Immature natural killer cell (primary cell): ENCODE results near the gene APH1A. TPM values are rescaled to one million over a fixed set of nuclear protein-coding genes. Genes with fewer than 3 reads are reported as not detected.
A peak's percentile ranks its signal among the peaks of the same experiment; 100 is the strongest.
"Not testable (repeated sequence)": the region's sequence is repeated elsewhere in the genome, so short reads cannot be mapped to it uniquely, and the experiment has no call there.

Experiments used
- DNase-seq, 3 donors: peaks; one replicate each; pipeline ENCODE4 v3.0.0; 2022; ENCODE audit warnings: mixed read lengths in 1 of 3
- H3K27ac Mint-ChIP-seq, 6 donors: one replicate each; pipeline ENCODE4 v1.8.0; 2020; ENCODE audit warnings: mixed read lengths in 6 of 6, mild to moderate bottlenecking in 5 of 6, inconsistent platforms in 4 of 6, moderate library complexity in 3 of 6
- H3K27me3 Mint-ChIP-seq, 3 donors: one replicate each; pipeline ENCODE4 v1.8.0; 2020 to 2021; ENCODE audit warnings: low read depth in 3 of 3, mild to moderate bottlenecking in 3 of 3, mixed read lengths in 3 of 3, moderate library complexity in 3 of 3, inconsistent platforms in 1 of 3
- H3K36me3 Mint-ChIP-seq, 3 donors: one replicate each; pipeline ENCODE4 v1.8.0; 2020; ENCODE audit warnings: mixed read lengths in 3 of 3, inconsistent platforms in 2 of 3, mild to moderate bottlenecking in 2 of 3
- H3K4me1 Mint-ChIP-seq, 2 donors: one replicate each; pipeline ENCODE4 v1.8.0; 2020; ENCODE audit warnings: inconsistent platforms in 2 of 2, mild to moderate bottlenecking in 2 of 2, mixed read lengths in 2 of 2, moderate library complexity in 1 of 2
- H3K4me3 Mint-ChIP-seq, 5 donors: one replicate each; pipeline ENCODE4 v1.8.0; 2020; ENCODE audit warnings: mild to moderate bottlenecking in 5 of 5, mixed read lengths in 5 of 5, inconsistent platforms in 3 of 5, moderate library complexity in 3 of 5
- H3K9me3 Mint-ChIP-seq, 6 donors: one replicate each; pipeline ENCODE4 v1.8.0; 2020; ENCODE audit warnings: mild to moderate bottlenecking in 6 of 6, mixed read lengths in 6 of 6, inconsistent platforms in 4 of 6, moderate library complexity in 3 of 6
- polyA plus RNA-seq, 3 donors: library from polyadenylated mRNA; unstranded; fragments of 300-500 nt; fragmentation: Illumina TruSeq; gene quantifications; one replicate each; pipeline ENCODE4 v1.2.3, GENCODE V29; 2021

Gene APH1A
- polyA plus RNA-seq, 3 donors from 2014 or later = 64.6 to 99.1 (median 82.1) TPM

GRCh38 chr1:150259758-150260669 is 8.8 kb downstream of the APH1A start:
- peaks cover 0 to 6% (median 0%) of the 10 kb centered on the region in 3 donors for H3K36me3 Mint-ChIP-seq
- DNase-seq = no peak
- H3K9me3 Mint-ChIP-seq = no peaks in the 10 kb centered on the region
- peaks cover 10 to 16% of the 10 kb centered on the region in 2 donors for H3K4me1 Mint-ChIP-seq
- H3K27me3 Mint-ChIP-seq = peaks cover 10 to 31% (median 18%) of the 10 kb centered on the region in 3 donors
- H3K27ac Mint-ChIP-seq = no peak overlapping the region
- H3K4me3 Mint-ChIP-seq = no peak overlapping the region

- H3K27ac Mint-ChIP-seq = no peak overlapping the region
- H3K4me1 Mint-ChIP-seq = peaks cover 10 to 16% of the 10 kb centered on the region in 2 donors
- DNase-seq = no peak
- no peaks in the 10 kb centered on the region for H3K9me3 Mint-ChIP-seq
- H3K36me3 Mint-ChIP-seq = no peaks in the 10 kb centered on the region
- H3K27me3 Mint-ChIP-seq = peaks cover 10 to 31% (median 18%) of the 10 kb centered on the region in 3 donors
- H3K4me3 Mint-ChIP-seq = no peak overlapping the region
Observed at GRCh38 chr1:150259217-150259616, 9.6 kb downstream of the APH1A start.

- H3K27me3 Mint-ChIP-seq = peaks cover 14 to 31% (median 18%) of the 10 kb centered on the region in 3 donors
- H3K4me1 Mint-ChIP-seq = peaks cover 10 to 16% of the 10 kb centered on the region in 2 donors
- H3K36me3 Mint-ChIP-seq = no peaks in the 10 kb centered on the region
- no peak for DNase-seq
- H3K27ac Mint-ChIP-seq = no peak within 1 kb of the TSS
- H3K9me3 Mint-ChIP-seq = peaks cover 0 to 1% (median 0%) of the 10 kb centered on the region in 6 donors
- peak within 1 kb of the TSS in 1 of 5 donors; percentile 27 for H3K4me3 Mint-ChIP-seq
Observed at GRCh38 chr1:150257624-150258585, 10.9 kb downstream of the APH1A start, which contains the start of gene CA14. TSS of gene CA14 (plus strand) at chr1:150257774. CDS start at chr1:150258129, 355 bp downstream.

DNA sequence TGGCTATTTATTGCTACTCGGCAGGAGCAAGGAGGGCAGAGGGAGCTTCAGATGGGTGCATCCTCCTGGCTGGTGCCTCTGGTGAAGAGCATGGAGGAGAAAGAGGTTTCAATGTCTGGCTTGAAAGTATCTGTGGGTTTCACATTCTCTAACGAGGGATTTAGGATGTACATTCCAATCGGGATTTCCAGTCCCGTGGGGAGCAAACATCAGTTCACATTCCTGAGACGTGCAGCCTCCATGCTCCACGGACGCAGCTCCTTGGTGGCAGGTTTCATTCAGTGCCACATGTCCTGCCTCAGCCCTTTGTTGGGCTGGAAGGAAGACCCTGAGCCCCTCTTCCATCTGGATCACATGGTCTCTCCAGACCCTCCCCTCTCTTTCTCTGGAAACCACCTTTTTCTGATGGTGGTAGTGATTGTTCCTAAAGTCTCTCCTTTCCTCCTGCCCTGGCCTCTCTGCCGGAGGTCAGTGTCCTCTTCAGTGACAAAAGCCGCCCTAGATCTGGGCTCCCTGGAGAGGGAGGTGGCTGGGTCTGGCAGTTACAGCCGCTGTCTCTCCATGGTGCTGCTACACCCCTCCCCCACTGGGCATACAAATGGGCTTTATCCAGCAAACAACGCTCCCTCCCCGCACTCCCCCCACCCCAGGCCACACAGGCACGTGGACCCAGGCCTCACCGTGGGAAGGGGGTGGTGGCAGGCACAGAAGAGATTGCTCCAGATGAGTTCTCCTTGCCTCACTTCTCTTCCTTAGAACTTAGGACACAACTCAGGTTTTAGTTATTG is 12.1 kb downstream of the APH1A start:
- no peaks in the 10 kb centered on the region for H3K36me3 Mint-ChIP-seq
- H3K27me3 Mint-ChIP-seq = peaks cover 14 to 30% (median 18%) of the 10 kb centered on the region in 3 donors
- peaks cover 0 to 1% (median 0%) of the 10 kb centered on the region in 6 donors for H3K9me3 Mint-ChIP-seq
- peaks cover 10 to 16% of the 10 kb centered on the region in 2 donors for H3K4me1 Mint-ChIP-seq
- H3K4me3 Mint-ChIP-seq = peak overlapping the region in 1 of 5 donors; percentile 27
- no peak overlapping the region for H3K27ac Mint-ChIP-seq
- DNase-seq = no peak

GRCh38 chr1:150256198-150256553 is 12.6 kb downstream of the APH1A start:
- no peak for DNase-seq
- peaks cover 14 to 29% (median 18%) of the 10 kb centered on the region in 3 donors for H3K27me3 Mint-ChIP-seq
- peaks cover 10 to 16% of the 10 kb centered on the region in 2 donors for H3K4me1 Mint-ChIP-seq
- no peaks in the 10 kb centered on the region for H3K36me3 Mint-ChIP-seq
- H3K27ac Mint-ChIP-seq = peak overlapping the region in 2 of 6 donors; percentile 55 to 65
- H3K4me3 Mint-ChIP-seq = peak overlapping the region; percentile 72 to 88 (median 77)
- H3K9me3 Mint-ChIP-seq = peaks cover 0 to 1% (median 0%) of the 10 kb centered on the region in 6 donors

GRCh38 chr1:150249936-150250335 is 18.9 kb downstream of the APH1A start:
- Mint-ChIP-seq H3K4me3 (no peak overlapping the region), H3K36me3 (no peaks in the 10 kb centered on the region), H3K27ac (no peak overlapping the region), H3K27me3 (peaks cover 0 to 5% (median 0%) of the 10 kb centered on the region in 3 donors), H3K4me1 (no peaks in the 10 kb centered on the region), H3K9me3 (peaks cover 0 to 1% (median 0%) of the 10 kb centered on the region in 6 donors)
- no peak for DNase-seq

DNA sequence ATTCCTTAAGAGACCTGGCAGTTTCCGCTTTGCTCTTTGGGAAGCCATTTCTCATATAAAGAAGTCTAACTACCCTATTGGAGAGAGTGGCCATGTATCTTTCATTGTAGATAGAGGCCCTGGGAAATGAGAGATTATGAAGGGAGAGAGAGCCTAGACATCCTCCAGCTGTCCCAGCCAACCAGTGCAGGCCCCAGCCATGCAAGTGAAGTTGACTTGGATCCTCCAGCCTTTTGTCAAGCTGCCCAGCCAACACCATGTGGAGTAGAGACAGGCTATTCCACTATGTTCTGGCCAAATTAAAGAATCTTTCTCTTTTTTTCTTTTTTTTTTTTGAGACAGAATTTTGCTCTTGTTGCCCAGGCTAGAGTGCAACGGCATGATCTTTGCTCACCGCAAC is 25.8 kb downstream of the APH1A start:
- H3K27me3 Mint-ChIP-seq = peaks cover 0 to 6% (median 2%) of the 10 kb centered on the region in 3 donors
- no peak for DNase-seq
- H3K9me3 Mint-ChIP-seq = no peaks in the 10 kb centered on the region
- H3K4me3 Mint-ChIP-seq = no peak overlapping the region
- H3K36me3 Mint-ChIP-seq = no peaks in the 10 kb centered on the region
- H3K27ac Mint-ChIP-seq = no peak overlapping the region
- H3K4me1 Mint-ChIP-seq = no peaks in the 10 kb centered on the region

GRCh38 chr1:150237746-150238145 is 31.1 kb downstream of the APH1A start:
- H3K9me3 Mint-ChIP-seq = no peaks in the 10 kb centered on the region
- no peak for DNase-seq
- H3K4me1 Mint-ChIP-seq = peaks cover 16 to 20% of the 10 kb centered on the region in 2 donors
- H3K27me3 Mint-ChIP-seq = peaks cover 7 to 11% (median 8%) of the 10 kb centered on the region in 3 donors
- H3K4me3 Mint-ChIP-seq = peak overlapping the region in 2 of 5 donors; percentile 10 to 36
- no peaks in the 10 kb centered on the region for H3K36me3 Mint-ChIP-seq
- no peak overlapping the region for H3K27ac Mint-ChIP-seq

GRCh38 chr1:150237176-150237575 is 31.6 kb downstream of the APH1A start:
- H3K9me3 Mint-ChIP-seq, DNase-seq, H3K36me3 Mint-ChIP-seq: not testable (repeated sequence)
- peak overlapping the region in 1 of 5 donors; percentile 15 for H3K4me3 Mint-ChIP-seq
- H3K27ac Mint-ChIP-seq = peak overlapping the region in 1 of 6 donors; percentile 74
- H3K4me1 Mint-ChIP-seq = peaks cover 16 to 20% of the 10 kb centered on the region in 2 donors
- peaks cover 7 to 11% (median 8%) of the 10 kb centered on the region in 3 donors for H3K27me3 Mint-ChIP-seq

DNA sequence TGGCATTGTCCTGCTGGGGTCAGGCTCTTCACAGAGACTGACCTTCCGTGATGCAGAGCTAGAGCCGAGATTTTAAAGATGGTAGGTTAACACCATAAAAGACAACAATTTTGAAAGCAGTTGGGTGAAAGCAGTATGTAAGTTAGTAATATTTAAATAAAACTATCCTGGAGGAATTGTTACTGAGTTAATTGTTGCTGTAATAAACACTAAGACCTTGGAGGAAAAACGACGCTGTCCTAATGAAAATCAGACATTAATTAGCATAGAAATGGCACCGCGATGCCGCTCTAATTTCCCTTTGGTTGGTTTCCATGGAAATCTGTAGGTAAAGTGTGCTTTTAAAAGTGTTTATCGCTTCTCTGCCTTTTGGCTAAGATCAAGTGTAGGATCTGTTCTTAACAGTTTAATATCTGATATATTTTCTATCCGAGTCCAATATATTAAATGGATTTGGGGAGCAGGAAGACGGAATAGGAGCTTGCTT is 32.2 kb downstream of the APH1A start:
- Mint-ChIP-seq H3K9me3 (no peaks in the 10 kb centered on the region), H3K4me1 (peaks cover 16 to 20% of the 10 kb centered on the region in 2 donors), H3K36me3 (no peaks in the 10 kb centered on the region), H3K27ac (peak overlapping the region in 1 of 6 donors; percentile 74), H3K27me3 (peaks cover 7 to 11% (median 8%) of the 10 kb centered on the region in 3 donors), H3K4me3 (no peak overlapping the region)
- no peak for DNase-seq

- Mint-ChIP-seq H3K4me3 (peak within 1 kb of the TSS in 1 of 5 donors; percentile 97), H3K36me3 (peaks cover 0 to under 1% (median 0%) of the 10 kb centered on the region in 3 donors), H3K27ac (peak within 1 kb of the TSS in 5 of 6 donors; percentile 95 to 100 (median 97)), H3K27me3 (peaks cover 7 to 11% (median 8%) of the 10 kb centered on the region in 3 donors), H3K9me3 (no peaks in the 10 kb centered on the region), H3K4me1 (peaks cover 16 to 20% of the 10 kb centered on the region in 2 donors)
- peak; percentile 96 to 98 (median 97) for DNase-seq
Observed at GRCh38 chr1:150235852-150236613, 32.8 kb downstream of the APH1A start, which contains the start of gene ANP32E. TSS of gene ANP32E (minus strand) at chr1:150236112. CDS start at chr1:150235786, 326 bp downstream.
